Measurements from ENCODE around the gene YAP1.

The YAP1 gene

GRCh38 chr11:102163368-102163767 is 53.1 kb downstream of the YAP1 start:
- no peak for DNase-seq (ENCODE audit: low read depth)

DNA sequence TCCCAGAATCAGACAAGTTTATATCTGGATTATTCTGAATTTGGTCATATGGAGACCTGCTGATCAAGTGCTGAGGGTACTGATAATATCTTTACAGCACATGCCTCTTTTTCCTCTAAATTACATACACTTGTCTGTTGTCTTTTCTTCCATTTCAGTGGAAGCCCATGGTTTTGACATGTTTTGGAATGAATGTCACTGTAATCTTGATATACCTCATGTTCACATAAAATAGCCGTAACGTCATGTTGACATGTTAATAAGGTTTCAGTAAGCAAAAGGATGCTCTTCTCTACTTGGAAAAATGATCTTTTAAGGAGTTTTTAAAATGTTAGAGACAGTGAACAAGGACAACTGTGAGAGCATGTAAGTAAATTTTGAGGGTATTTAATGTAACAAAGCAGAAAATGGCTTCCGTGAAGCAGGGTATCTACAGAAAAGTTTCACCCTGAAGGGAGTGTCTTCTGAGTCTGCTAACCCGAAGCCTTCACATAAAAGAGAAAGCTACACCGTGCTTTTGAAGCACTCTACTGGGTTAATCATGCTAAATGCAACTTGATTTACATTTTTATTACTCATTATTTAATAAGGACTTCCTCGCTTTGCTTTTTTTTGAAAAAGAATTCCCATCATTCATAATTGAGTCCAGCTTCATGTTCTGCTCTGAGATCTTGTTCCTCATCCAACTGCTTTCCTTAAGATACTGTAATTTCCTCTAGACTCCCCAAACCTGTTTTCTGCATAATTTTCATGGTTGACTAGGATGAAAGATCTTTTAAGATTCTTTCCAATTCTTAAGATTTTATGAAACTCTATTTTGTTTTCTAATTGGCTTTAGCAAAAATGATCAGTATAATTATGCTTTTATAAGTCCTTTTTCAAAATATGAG is 56.2 kb downstream of the YAP1 start:
- DNase-seq (ENCODE audit: low read depth): no peak

GRCh38 chr11:102168481-102168880 is 58.2 kb downstream of the YAP1 start:
- DNase-seq (ENCODE audit: low read depth): no peak

GRCh38 chr11:102171101-102171500 is 60.9 kb downstream of the YAP1 start:
- DNase-seq (ENCODE audit: low read depth): no peak

- no peak for DNase-seq (ENCODE audit: low read depth)
Measured at GRCh38 chr11:102172127-102172848, 62.0 kb downstream of the YAP1 start.

- DNase-seq (ENCODE audit: low read depth): no peak
Measured at GRCh38 chr11:102177126-102177525, 66.9 kb downstream of the YAP1 start.

DNA sequence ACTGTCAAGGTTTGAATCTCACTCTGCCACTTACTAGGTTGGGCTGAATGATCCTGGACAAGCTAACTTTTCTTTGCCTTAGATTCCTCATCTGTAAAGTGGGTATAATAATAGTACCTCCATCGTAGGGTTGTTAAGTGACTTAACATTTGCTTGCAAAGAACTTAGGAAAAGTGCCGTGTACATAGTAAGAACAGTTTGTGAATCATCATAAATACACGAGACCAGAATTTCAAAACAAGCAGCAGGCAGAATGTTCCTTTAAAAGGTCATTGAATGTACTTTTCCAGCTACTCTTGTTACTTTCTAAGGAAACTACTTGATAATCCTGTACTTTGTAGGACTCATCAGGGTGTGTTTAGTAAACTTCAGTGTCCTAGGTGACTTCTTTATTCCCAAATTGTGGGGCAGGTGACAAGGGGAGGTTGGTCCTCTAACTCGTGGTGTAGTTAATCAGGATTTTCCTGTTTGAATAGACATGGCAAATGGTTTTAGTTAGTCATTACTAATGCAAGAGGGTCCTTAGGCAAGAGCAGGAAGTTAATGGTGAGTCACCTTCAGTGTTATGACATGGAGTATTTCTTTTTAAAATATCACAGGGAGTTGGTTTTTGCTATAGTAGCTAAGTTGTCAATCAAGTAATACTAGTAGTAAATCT is 67.9 kb downstream of the YAP1 start:
- no peak for DNase-seq (ENCODE audit: low read depth)

- no peak for DNase-seq (ENCODE audit: low read depth)
Measured at GRCh38 chr11:102179371-102179770, 69.1 kb downstream of the YAP1 start.

- DNase-seq (ENCODE audit: low read depth): no peak
Measured at GRCh38 chr11:102184269-102184987, 74.2 kb downstream of the YAP1 start.

GRCh38 chr11:102186551-102187191 is 76.4 kb downstream of the YAP1 start:
- DNase-seq (ENCODE audit: low read depth): no peak

GRCh38 chr11:102187416-102188151 is 77.3 kb downstream of the YAP1 start:
- DNase-seq (ENCODE audit: low read depth): no peak

GRCh38 chr11:102188488-102188887 is 78.2 kb downstream of the YAP1 start:
- DNase-seq (ENCODE audit: low read depth): no peak

DNA sequence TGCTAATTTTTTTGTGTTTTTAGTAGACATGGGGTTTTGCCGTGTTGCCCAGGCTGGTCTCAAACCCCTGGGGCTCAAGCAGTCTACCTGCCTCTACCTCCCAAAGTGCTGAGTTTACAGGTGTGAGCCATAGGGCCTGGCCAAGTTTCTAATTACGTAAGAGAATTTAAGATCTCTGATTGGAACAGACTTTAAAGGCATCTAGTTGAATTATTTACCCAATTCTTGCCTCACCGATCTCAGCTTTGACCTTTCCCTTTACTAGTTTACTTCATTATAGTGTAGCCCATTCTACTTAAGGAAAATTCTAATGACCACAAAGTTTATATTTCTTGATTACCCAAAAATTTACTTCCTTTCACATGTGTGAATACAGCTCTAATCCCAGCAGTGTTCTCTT is 81.6 kb downstream of the YAP1 start:
- DNase-seq (ENCODE audit: low read depth): no peak

GRCh38 chr11:102192349-102193066 is 82.3 kb downstream of the YAP1 start:
- no peak for DNase-seq (ENCODE audit: low read depth)

- no peak for DNase-seq (ENCODE audit: low read depth)
Measured at GRCh38 chr11:102194257-102194656, 84.0 kb downstream of the YAP1 start.

DNA sequence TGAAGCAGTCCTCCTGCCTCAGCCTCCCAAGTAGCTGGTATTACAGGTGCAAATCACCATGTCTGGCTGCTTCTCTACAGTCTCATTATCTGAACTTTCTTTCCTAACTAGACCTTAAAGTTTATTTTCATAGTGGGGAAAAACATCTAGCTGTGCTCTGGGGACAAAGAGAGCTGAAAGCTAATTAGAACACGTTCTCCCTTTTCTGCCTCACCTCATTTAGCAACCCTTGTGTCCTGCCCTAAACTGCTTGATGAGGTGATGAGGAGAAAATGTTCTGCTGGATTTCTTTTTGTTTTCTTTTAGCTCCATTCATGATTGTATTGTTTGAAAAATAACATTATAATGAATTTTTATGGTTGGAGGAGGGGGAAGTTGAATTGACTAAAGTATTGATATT is 84.7 kb downstream of the YAP1 start:
- no peak for DNase-seq (ENCODE audit: low read depth)

DNA sequence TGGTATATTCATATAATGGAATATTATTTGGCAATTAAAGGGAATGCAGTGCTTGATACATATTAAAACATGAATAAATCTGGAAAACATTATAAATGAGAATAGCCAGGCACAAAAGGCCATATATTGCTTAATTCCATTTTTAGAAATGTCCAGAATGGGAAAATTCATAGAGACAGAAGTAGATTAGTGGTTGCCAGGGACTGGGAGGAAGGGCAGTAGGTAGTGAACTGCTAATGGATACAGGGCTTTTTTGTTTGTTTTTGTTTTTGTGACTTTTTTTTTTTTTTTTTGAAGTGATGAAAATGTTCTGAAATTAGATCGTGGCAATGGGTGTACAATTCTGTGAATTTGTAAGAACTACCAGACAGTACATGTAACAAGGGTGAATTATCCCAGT is 86.1 kb downstream of the YAP1 start:
- DNase-seq (ENCODE audit: low read depth): no peak

- no peak for DNase-seq (ENCODE audit: low read depth)
Measured at GRCh38 chr11:102196816-102197215, 86.6 kb downstream of the YAP1 start.

- DNase-seq (ENCODE audit: low read depth): no peak
Measured at GRCh38 chr11:102197670-102198139, 87.5 kb downstream of the YAP1 start.

- DNase-seq (ENCODE audit: low read depth): no peak
Measured at GRCh38 chr11:102199673-102200072, 89.4 kb downstream of the YAP1 start.
